Skeletal muscle satellite cell (primary cell): Measurements from ENCODE around the gene PROM2. TPM values are rescaled to one million over a fixed set of nuclear protein-coding genes. Genes with fewer than 3 reads are reported as not detected.
"Not testable (repeated sequence)": the region's sequence is repeated elsewhere in the genome, so short reads cannot be mapped to it uniquely, and the experiment has no call there.

Source experiments
- H3K27me3 ChIP-seq: 2 replicates; pipeline ENCODE4 v1.7.0; 2013; ENCODE audit warnings: low read length; ENCODE audit not compliant: control insufficient read depth, insufficient read depth
- H3K36me3 ChIP-seq: 2 replicates; pipeline ENCODE4 v1.7.0; 2013; ENCODE audit warnings: mild to moderate bottlenecking, control low read depth, low read length; ENCODE audit not compliant: insufficient read depth
- H3K4me1 ChIP-seq: 2 replicates; pipeline ENCODE4 v1.7.0; 2013; ENCODE audit warnings: low read length; ENCODE audit not compliant: control insufficient read depth, insufficient read depth
- H3K4me2 ChIP-seq: 2 replicates; pipeline ENCODE4 v1.7.0; 2013; ENCODE audit warnings: mild to moderate bottlenecking, low read length
- H3K4me3 ChIP-seq: 2 replicates; pipeline ENCODE4 v1.7.0; 2013; ENCODE audit warnings: low read length
- H3K9ac ChIP-seq: 2 replicates; pipeline ENCODE4 v1.7.0; 2013; ENCODE audit warnings: mild to moderate bottlenecking, low read depth, low read length, moderate library complexity
- H3K9me3 ChIP-seq: replicated peaks from 2 replicates; pipeline ENCODE4 v1.7.0; 2013; ENCODE audit warnings: mild to moderate bottlenecking, control low read depth, low read length
- total RNA-seq: library from RNA; depleted of rRNA; stranded (reverse); fragments of >200 nt; gene quantifications from 2 replicates; pipeline ENCODE4 v1.2.3, GENCODE V29; 2012; rRNA removed

PROM2 gene, protein sequence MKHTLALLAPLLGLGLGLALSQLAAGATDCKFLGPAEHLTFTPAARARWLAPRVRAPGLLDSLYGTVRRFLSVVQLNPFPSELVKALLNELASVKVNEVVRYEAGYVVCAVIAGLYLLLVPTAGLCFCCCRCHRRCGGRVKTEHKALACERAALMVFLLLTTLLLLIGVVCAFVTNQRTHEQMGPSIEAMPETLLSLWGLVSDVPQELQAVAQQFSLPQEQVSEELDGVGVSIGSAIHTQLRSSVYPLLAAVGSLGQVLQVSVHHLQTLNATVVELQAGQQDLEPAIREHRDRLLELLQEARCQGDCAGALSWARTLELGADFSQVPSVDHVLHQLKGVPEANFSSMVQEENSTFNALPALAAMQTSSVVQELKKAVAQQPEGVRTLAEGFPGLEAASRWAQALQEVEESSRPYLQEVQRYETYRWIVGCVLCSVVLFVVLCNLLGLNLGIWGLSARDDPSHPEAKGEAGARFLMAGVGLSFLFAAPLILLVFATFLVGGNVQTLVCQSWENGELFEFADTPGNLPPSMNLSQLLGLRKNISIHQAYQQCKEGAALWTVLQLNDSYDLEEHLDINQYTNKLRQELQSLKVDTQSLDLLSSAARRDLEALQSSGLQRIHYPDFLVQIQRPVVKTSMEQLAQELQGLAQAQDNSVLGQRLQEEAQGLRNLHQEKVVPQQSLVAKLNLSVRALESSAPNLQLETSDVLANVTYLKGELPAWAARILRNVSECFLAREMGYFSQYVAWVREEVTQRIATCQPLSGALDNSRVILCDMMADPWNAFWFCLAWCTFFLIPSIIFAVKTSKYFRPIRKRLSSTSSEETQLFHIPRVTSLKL
- total RNA-seq, result not detected in 2 replicates

DNA sequence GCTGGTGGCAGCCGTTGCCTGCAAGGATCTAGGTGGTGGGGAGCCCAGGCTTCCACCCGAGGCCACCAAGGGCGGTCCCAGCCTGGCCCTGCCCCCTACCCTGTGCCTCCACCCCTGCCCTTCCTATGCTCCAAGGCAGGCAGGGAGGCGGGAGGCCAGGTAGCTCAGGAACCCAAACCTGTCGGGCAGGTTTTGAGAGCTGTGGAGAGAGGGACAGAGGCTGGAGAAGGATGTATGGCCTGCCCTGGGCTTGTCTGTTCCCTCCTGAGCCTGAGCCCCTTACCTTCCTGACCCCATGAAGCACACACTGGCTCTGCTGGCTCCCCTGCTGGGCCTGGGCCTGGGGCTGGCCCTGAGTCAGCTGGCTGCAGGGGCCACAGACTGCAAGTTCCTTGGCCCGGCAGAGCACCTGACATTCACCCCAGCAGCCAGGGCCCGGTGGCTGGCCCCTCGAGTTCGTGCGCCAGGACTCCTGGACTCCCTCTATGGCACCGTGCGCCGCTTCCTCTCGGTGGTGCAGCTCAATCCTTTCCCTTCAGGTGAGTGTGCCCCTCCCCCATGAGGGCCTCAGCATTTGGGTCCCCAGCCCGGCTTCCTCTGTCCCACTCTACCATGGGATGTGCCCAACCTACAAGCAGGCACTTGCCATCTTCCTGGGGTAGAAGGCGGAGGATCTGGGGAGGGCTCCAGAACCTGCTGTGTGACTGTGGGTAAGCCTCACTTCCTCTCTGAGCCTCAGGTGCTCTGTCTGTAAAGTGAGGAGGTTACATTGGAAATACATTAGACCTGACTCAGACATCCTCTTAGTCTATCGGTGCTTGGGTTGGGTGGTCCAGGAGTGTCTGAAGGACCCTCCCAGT is at the start of gene PROM2:
TSS of gene PROM2 (plus strand) at position 159 of the 860 bp plus-strand sequence. CDS start at position 296, 137 bp downstream.
- Histone ChIP-seq H3K4me2 (no peak within 1 kb of the TSS), H3K4me3 (no peak within 1 kb of the TSS), H3K9me3 (no peaks in the 10 kb centered on the region), H3K4me1 (peaks cover 9% of the 10 kb centered on the region), H3K27me3 (peaks cover 14% of the 10 kb centered on the region), H3K36me3 (no peaks in the 10 kb centered on the region), H3K9ac (no peak within 1 kb of the TSS)

DNA sequence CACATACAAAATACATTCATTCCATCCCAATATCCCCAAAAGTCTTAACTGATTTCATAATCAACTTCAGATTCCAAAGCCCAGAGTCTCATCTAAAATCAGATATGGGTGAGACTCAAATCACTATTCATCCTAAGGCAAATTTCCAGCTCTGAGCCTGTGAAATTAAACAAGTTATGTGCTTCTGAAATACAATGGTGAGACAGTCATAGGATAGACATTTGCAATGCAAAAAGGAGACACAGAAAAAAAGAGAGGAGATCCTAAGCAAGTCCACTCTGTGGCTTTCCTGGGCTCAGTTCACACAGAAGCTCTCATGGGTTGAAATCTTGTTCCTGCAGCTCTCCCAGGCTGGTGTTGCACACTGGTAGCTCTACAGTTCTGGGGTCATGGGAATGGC is 48.6 kb upstream of the PROM2 start:
- no peak overlapping the region for H3K4me3 ChIP-seq
- H3K4me2 ChIP-seq, result no peak overlapping the region
- H3K9me3 ChIP-seq, result peaks cover 8% of the 10 kb centered on the region
- H3K9ac ChIP-seq, result no peak overlapping the region
- H3K36me3 ChIP-seq, result no peaks in the 10 kb centered on the region
- H3K27me3 ChIP-seq, result no peaks in the 10 kb centered on the region
- no peaks in the 10 kb centered on the region for H3K4me1 ChIP-seq

DNA sequence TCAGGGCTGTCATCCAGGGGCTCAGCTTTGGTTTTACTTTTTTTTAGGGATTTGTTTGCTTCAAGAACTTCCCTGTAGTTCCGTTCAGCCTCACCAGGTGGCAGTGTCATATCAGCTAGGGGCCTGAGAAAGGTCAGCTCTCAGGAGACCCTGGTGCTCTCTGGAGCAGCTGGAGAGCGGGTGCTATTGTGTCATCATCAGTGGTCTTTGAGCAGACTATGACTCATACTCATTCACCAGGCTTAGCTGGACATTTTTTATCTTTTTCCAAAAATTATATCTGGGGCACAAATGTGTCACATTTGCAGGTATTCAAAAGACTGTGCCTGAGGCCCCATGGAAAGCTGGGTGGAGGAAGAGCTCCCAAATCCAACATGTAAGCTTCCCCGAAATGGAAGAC is 42.5 kb upstream of the PROM2 start:
- Histone ChIP-seq H3K4me1 (no peaks in the 10 kb centered on the region), H3K27me3 (peaks cover 4% of the 10 kb centered on the region), H3K4me2 (no peak overlapping the region), H3K36me3 (no peaks in the 10 kb centered on the region), H3K4me3 (no peak overlapping the region), H3K9me3 (no peaks in the 10 kb centered on the region), H3K9ac (no peak overlapping the region)

DNA sequence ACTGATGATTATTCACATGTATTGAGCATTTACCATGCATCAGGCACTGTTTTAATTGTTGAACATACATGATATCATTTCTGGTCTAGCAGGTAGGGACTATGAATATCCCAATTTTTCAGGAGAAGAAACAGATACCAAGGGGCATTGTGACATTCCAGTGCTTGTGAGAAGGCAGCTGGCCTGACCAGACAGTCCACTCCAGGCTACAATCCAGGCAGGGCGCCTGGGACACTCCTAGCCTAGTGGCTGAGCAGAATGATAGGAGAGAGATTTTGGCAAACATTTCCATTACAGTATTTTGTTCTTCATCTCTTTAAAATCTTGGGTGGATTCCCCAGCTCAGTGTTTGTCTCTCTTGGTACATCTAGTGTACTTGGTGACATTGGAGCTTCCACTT is 42.0 kb upstream of the PROM2 start:
- no peak overlapping the region for H3K4me3 ChIP-seq
- H3K9ac ChIP-seq, result no peak overlapping the region
- no peaks in the 10 kb centered on the region for H3K4me1 ChIP-seq
- no peaks in the 10 kb centered on the region for H3K9me3 ChIP-seq
- no peak overlapping the region for H3K4me2 ChIP-seq
- H3K36me3 ChIP-seq, result no peaks in the 10 kb centered on the region
- peaks cover 4% of the 10 kb centered on the region for H3K27me3 ChIP-seq

DNA sequence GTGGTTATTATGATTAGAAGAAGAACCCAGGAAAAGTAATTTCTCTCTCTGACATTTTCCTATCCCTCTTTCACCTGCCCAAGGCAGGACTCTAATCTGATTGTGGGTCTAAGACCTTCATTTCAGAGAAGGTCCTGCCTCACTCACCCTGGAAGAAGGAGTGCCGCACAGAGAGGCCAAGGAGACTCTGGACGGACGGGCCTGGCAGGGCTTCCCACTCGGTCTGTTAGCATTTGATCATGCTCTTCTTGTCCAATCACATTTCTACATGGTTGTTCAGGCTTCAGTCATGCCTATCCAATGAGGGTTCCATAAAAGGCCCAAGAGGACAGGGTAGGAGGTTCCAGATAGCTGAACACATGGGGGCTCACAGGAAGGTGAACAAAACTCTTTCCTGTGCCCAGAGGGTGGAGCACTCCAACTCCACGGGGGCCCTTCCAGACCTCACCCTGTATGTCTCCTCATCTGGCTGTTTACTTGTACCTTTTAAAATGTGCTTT is 39.9 kb upstream of the PROM2 start:
- H3K4me3 ChIP-seq, result no peak overlapping the region
- peaks cover 4% of the 10 kb centered on the region for H3K27me3 ChIP-seq
- no peaks in the 10 kb centered on the region for H3K4me1 ChIP-seq

DNA sequence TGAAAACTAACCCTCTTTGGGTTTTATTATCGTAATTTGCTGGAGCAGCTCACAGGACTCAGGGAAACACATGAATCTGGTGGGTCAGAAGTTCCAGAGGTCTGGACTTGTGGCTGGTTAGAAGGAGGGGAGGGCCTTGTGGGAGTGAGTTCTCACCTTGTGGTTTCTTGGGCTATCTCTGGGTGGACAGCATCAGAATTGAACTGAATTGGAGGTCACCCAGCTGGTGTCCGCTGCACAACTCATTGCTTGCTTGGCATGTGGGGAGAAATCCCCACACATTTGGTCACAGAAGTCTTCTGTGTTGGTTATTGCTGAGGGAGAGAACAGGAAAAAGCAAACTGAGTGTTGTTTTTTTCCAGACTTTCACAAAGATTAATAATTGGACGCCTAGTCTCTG is 39.4 kb upstream of the PROM2 start:
- H3K36me3 ChIP-seq, result no peaks in the 10 kb centered on the region
- no peaks in the 10 kb centered on the region for H3K4me1 ChIP-seq

More for the DNA sequence above, 39.9 kb upstream of the PROM2 start:
- Histone ChIP-seq H3K9me3 (no peaks in the 10 kb centered on the region), H3K4me2 (no peak overlapping the region), H3K9ac (no peak overlapping the region), H3K36me3 (no peaks in the 10 kb centered on the region)

DNA sequence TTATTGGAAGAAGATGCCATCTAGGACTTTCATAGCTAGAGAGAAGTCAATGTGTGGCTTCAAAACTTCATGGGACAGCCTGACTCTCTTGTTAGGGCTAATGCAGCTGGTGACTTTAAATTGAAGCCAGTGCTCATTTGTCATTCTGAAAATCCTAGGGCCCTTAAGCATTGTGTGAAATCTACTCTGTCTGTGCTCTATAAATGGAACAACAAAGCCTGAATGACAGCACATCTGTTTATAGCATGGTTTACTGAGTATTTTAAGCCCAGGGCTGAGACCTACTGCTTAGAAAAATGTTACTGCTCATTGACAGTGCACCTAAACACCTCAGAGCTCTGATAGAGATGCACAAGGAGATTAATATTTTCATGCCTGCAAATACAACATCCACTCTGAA is 36.1 kb upstream of the PROM2 start:
- H3K27me3 ChIP-seq, result peaks cover 4% of the 10 kb centered on the region
- H3K4me2 ChIP-seq, result no peak overlapping the region
- H3K9ac ChIP-seq, result no peak overlapping the region
- no peaks in the 10 kb centered on the region for H3K9me3 ChIP-seq
- H3K4me3 ChIP-seq, result no peak overlapping the region
- no peaks in the 10 kb centered on the region for H3K36me3 ChIP-seq
- H3K4me1 ChIP-seq, result no peaks in the 10 kb centered on the region

More for the DNA sequence above, 39.4 kb upstream of the PROM2 start:
- no peaks in the 10 kb centered on the region for H3K9me3 ChIP-seq
- H3K4me3 ChIP-seq, result no peak overlapping the region
- H3K9ac ChIP-seq, result no peak overlapping the region
- no peak overlapping the region for H3K4me2 ChIP-seq
- H3K27me3 ChIP-seq, result peaks cover 4% of the 10 kb centered on the region

DNA sequence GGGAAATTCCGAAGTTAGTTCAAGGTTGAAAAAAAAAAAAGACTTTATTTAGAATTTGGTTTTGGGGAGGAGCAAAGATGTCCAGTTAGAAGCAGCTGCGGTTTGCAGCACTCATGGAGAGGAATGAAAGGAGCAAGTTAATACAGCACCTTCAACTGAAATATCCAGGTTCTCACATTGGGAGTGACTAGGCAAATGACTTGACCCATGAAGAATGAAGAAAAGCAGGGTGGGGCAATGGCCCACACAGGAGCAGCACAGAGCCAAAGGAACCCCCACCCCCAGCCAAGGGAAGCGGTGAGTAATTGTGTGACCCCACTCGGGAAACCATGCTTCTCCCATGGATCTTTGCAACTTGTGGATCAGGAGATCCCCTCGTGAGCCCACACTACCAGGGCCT is 34.2 kb upstream of the PROM2 start:
- Histone ChIP-seq H3K4me2 (no peak overlapping the region), H3K9me3 (no peaks in the 10 kb centered on the region), H3K36me3 (no peaks in the 10 kb centered on the region), H3K4me1 (no peaks in the 10 kb centered on the region), H3K9ac (no peak overlapping the region), H3K4me3 (no peak overlapping the region), H3K27me3 (peaks cover under 1% of the 10 kb centered on the region)

DNA sequence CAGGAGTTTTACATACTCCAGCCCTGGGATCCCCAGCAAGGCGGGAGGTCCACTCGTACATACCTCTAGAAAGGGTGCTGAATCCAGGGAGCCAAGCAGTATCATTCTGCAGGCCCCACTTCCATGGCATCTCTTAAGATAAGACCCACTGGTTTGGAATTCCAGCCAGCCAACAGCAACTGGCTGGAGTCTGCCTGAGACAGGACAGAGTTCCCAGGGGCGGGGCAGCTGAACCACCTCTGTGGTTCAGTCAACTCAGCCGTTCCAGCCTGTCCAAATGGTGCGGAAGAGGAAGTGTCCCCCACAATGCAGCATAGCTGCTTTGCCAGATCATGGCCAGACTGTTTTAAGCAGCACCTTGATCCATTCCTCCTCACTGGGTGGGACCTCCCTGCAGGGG is 33.7 kb upstream of the PROM2 start:
- no peak overlapping the region for H3K9ac ChIP-seq

DNA sequence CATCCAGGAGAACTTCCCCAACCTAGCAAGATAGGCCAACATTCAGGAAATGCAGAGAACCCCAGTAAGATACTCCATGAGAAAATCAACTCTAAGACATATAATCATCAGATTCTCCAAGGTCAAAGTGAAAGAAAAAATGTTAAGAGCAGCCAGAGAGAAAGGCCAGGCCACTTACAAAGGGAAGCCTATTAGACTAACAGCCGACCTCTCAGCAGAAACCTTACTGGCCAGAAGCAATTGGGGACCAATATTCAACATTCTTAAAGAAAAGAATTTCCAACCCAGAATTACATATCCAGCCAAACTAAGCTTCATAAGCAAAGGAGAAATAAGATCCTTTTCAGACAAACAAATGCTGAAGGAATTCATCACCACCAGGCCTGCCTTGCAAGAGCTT is 32.2 kb upstream of the PROM2 start:
- H3K4me3 ChIP-seq, H3K36me3 ChIP-seq, H3K9me3 ChIP-seq, H3K4me1 ChIP-seq, H3K27me3 ChIP-seq, H3K4me2 ChIP-seq, H3K9ac ChIP-seq: not testable (repeated sequence)

More for the DNA sequence above, 33.7 kb upstream of the PROM2 start:
- H3K4me3 ChIP-seq, result no peak overlapping the region
- H3K36me3 ChIP-seq, result no peaks in the 10 kb centered on the region
- no peaks in the 10 kb centered on the region for H3K27me3 ChIP-seq
- H3K4me2 ChIP-seq, result no peak overlapping the region
- no peaks in the 10 kb centered on the region for H3K4me1 ChIP-seq
- no peaks in the 10 kb centered on the region for H3K9me3 ChIP-seq

DNA sequence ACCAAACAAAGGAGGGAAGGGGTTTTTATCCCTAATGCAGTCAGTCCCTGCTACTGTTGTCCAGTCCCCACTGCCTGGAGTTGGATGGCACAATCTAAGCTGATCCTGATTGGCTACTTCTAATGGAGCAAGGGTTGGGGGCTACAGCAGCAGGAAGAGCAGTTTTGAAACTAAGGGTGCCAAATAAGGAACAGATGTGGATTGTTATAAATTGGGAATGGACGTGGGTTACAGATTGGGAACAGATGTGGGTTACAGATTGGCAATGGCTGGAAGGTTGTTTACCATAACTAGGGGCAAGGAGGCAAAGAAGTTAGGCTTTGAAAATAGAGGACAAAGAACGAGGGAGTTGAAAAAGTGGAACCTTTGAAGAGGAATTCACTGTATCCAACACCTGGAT is 16.0 kb upstream of the PROM2 start:
- H3K4me2 ChIP-seq, result no peak overlapping the region
- H3K36me3 ChIP-seq, result no peaks in the 10 kb centered on the region
- H3K4me1 ChIP-seq, result no peaks in the 10 kb centered on the region
- peaks cover 35% of the 10 kb centered on the region for H3K27me3 ChIP-seq
- H3K9me3 ChIP-seq, result no peaks in the 10 kb centered on the region
- H3K9ac ChIP-seq, result no peak overlapping the region
- no peak overlapping the region for H3K4me3 ChIP-seq
